GM12878 (cell line): Measurements from ENCODE around the gene PTPRN2.

Source experiments
- ATF3 ChIP-seq: IDR thresholded peaks from 2 replicates; pipeline ENCODE4 v1.6.1; 2011; ENCODE audit warnings: low read depth, mild to moderate bottlenecking, low read length, moderate library complexity, borderline replicate concordance; ENCODE audit errors: extremely low read depth
- BRCA1 ChIP-seq: IDR thresholded peaks from 2 replicates; pipeline ENCODE4 v1.6.1; 2011; ENCODE audit warnings: low read depth, low read length, improper control_type of control experiment
- CTCF ChIP-seq, 3 experiments: IDR thresholded peaks in 2 of 3; conservative IDR thresholded peaks in 1 of 3; 2 replicates each; pipeline ENCODE4 v1.5.1; 2011; ENCODE audit warnings: low read depth in 3 of 3, low read length in 3 of 3, mild to moderate bottlenecking in 3 of 3, control low read depth in 2 of 3, moderate library complexity in 2 of 3, inconsistent platforms in 1 of 3, mixed read lengths in 1 of 3; ENCODE audit not compliant: control insufficient read depth in 2 of 3, insufficient read depth in 1 of 3; ENCODE audit errors: extremely low read depth in 1 of 3
- LARP7 ChIP-seq: fragments of 450-650 bp; IDR thresholded peaks from 2 replicates; pipeline ENCODE4 v1.6.1; 2017; ENCODE audit warnings: mild to moderate bottlenecking
- NR2C2 ChIP-seq: IDR thresholded peaks from 2 replicates; pipeline ENCODE4 v1.6.1; 2011; ENCODE audit warnings: borderline replicate concordance, low read depth; ENCODE audit not compliant: control insufficient read depth, insufficient read length
- POLR2A ChIP-seq: IDR thresholded peaks from 2 replicates; pipeline ENCODE4 v1.6.1; 2011; ENCODE audit warnings: low read depth, mild to moderate bottlenecking, low read length
- RB1 ChIP-seq: fragments of 450-650 bp; formaldehyde crosslinking; IDR thresholded peaks from 2 replicates; pipeline ENCODE4 v1.6.1; 2017; ENCODE audit warnings: mild to moderate bottlenecking, borderline replicate concordance
- SUZ12 ChIP-seq: fragments of 200-600 bp; sonication (generic); IDR thresholded peaks from one replicate; pipeline ENCODE4 v1.6.1; 2018; ENCODE audit warnings: antibody characterized with exemption, mild to moderate bottlenecking; ENCODE audit not compliant: unreplicated experiment
- USF2 ChIP-seq: IDR thresholded peaks from 2 replicates; pipeline ENCODE4 v1.6.1; 2011; ENCODE audit warnings: low read depth, low read length, improper control_type of control experiment, borderline replicate concordance
- ZNF274 ChIP-seq: IDR thresholded peaks from one replicate; pipeline ENCODE4 v1.8.0; 2011; ENCODE audit not compliant: insufficient read length, insufficient read depth
- ZSCAN29 ChIP-seq: fragments of 450-650 bp; IDR thresholded peaks from 2 replicates; pipeline ENCODE4 v1.6.1; 2017; ENCODE audit warnings: mild to moderate bottlenecking, moderate library complexity

GRCh38 chr7:158409120-158409519 is 178.5 kb downstream of the PTPRN2 start:
- no peak for TF ChIP-seq RB1
- TF ChIP-seq USF2: no peak
- TF ChIP-seq POLR2A: no peak
- no peak for TF ChIP-seq CTCF (IDR thresholded peaks at IDR 0.05 in 2 of 3, conservative IDR thresholded peaks at IDR 0.05 in 1 of 3; ENCODE audit: control insufficient read depth in 2 of 3, extremely low read depth in 1 of 3, insufficient read depth in 1 of 3, low read depth in 3 of 3, low read length in 3 of 3)
- no peak for TF ChIP-seq LARP7
- no peak for TF ChIP-seq NR2C2
- no peak for TF ChIP-seq SUZ12
- TF ChIP-seq ATF3: no peak
- no peak for TF ChIP-seq ZSCAN29
- no peak for TF ChIP-seq ZNF274
- TF ChIP-seq BRCA1: no peak
